Dedifferentiated amniotic fluid mesenchymal stem cell (primary cell): ENCODE data around the gene INVS.
"Not testable (repeated sequence)": the region's sequence is repeated elsewhere in the genome, so short reads cannot be mapped to it uniquely, and the experiment has no call there.

Experiments used
- DNase-seq: peaks from one replicate; pipeline ENCODE4 v3.0.0-alpha.2; 2016; ENCODE audit errors: extremely low spot score

The INVS gene

DNA sequence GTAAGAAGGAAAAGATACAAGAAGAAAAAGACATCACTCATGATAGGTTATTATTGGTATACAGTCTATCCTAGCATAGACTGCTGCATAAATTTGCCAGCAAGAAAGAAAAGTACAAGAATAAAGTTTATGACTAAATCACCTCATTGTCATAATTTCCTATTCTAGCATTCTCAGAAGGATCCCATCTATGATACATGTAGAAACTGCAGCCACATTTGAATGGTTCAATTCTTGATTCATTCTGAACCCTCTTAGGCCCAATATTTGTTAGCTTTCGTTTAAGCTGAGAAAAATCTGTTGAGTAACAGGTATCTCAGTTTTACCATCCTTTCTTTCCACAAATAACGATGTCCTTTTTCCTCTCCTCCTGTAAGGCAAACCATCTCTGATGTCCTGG, 21.2 kb downstream of the INVS start:
- no peak for DNase-seq

DNA sequence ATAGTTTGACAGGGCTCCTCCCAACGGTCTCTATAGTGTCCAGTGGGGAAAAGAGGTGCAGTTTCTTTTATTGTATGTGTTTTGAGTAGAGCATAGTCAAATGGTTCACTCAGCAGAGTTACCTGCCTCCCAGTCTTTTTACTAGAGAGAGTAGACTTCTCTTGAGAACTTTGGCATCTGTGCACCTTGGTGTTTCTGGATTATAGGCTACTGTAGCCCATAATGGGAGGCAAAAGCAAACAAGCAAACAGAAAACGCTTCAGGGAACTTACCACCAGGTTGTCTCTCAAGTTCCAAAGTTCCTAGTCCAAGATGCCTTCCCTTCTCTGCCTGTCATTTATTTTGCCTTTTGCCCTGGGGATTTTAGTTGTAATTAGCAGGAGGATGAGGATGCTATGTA, 26.2 kb downstream of the INVS start:
- no peak for DNase-seq

DNA sequence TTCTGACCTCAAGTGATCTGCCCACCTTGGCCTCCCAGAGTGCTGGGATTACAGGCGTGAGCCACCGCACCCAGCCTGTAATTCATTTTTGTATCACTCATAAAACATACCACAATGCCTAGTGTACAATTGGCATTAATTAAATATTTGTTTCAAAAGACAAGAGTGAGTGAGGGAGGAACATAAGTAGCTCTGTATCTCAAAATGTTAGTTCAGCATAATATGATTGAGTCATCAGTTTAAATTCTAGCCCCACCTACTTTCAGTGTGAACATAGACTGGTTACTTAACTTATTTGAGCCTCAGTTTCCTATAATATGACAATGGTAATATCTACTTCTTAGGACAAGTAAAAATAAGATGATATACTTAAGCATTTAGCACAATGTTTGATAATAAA, 26.9 kb downstream of the INVS start:
- DNase-seq = no peak

DNA sequence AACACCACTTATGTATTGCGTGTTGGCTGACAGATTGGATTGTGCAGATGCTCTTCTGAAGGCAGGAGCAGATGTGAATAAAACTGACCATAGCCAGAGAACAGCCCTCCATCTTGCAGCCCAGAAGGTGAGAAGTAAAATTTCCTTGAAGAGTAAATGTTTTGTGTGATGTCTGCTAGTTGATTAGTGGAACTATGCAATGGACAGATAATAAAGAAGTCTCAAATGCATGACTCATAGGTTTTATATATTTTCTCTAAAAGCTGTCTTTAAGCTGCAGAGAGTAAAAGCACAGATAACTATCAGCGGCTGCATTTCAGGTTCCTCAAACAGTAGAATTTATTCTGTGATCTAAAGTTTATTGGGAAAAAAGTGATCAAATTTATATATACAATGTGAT, 27.4 kb downstream of the INVS start:
- DNase-seq = no peak

DNA sequence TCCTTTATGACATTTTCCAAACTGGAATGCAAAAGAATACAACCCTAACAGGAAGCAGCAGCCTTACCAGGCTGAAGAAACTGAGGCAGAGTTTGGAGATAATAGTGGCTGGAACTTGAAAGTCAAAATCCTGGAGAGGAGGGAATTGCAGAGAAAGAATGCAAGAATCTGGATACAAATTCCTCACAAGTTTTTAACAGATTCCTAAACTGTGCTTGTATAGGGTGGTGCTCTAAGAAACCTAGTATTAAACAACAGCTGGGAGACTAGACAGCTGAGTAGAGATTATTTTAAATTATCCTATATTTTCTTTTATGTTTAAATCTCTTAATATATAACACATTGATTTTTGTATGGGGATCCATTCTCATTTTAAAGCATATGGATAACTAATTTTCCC, 30.7 kb downstream of the INVS start:
- no peak for DNase-seq

DNA sequence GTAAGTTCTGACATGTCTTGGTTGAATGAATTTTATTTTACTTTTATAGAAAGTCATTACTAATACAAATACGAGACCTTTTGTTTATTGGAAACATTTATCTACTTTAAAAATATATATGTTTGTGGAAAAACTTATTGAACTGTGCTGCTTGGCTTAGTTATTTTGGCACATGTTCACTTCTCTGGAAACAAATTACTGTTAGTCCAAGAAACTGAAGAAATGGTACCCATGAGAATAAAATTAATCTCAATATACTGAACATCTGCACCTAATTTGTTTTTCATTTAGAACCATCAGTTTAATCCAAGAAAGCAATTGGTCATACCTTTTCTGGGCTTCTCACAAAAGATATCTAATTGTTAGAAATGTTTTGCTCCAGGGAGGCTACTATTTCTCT, 32.2 kb downstream of the INVS start:
- no peak for DNase-seq

DNA sequence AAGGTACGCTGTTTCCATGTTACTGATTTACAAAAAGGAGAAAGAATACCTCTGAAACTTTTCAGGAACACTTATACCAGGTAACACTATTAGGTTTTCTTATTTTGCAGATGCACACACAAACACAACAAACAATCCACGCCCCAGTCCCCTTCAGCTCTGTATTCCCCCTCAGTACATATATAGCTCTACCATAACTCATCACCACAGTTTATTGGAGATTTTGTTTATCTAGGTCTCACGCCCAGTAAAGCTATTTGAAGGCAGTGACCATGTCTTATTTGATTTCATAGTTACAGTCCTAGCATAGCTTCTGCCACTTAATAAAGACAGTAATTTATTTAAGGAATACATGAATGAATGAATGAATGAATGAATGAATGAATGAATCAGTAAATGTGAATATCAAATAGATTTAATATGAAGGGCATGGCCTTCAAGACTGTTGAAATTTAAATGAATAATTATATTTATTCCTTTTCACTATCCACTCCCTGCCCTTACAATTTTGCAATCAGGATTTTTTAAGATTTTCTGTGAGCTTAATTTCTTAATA, 32.9 kb downstream of the INVS start:
- no peak for DNase-seq

DNA sequence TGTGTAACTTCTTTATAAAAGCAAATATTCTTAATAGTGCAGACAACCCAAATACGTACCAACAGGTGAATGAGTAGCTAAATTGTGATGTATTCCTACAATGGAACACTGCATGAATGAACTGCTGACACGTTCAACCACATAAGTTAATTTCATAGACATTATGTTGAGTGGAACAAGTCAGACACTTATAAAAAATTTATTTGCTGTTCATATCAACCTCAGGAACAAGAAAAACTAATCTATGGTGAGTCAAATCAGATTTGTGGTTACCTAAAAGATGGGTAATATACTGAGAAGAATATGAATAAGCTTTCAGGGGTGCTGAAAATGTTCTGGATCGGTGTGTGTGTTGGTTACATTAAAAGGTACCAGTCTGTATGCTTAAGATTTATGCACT, 35.7 kb downstream of the INVS start:
- DNase-seq = no peak

DNA sequence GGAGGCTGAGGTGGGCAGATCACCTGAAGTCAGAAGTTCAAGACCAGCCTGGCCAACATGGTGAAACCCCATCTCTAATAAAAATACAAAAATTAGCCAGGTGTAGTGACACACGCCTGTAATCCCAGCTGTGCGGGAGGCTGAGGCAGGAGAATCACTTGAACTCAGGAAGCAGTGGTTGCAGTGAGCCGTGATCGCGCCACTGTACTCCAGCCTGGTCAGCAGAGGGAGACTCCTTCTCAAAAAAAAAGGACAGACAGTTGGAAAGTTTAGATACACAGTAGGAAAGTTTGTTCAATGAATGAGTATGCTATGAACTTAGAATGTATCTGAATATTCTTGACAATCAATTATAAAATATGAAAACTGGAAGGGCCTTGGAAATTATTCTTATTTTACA, 37.8 kb downstream of the INVS start:
- DNase-seq = not testable (repeated sequence)

DNA sequence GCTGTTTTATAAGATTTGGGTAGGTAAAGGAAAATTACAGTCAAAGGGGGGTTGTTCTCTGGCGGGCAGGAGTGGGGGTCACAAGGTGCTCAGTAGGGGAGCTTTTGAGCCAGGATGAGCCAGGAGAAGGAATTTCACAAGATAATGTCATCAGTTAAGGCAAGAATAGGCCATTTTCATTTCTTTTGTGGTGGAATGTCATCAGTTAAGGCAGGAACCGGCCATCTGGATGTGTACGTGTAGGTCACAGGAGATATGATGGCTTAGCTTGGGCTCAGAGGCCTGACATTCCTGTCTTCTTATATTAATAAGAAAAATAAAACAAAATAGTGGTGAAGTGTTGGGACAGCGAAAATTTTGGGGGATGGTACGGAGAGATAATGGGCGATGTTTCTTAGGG, 41.3 kb downstream of the INVS start:
- not testable (repeated sequence) for DNase-seq

DNA sequence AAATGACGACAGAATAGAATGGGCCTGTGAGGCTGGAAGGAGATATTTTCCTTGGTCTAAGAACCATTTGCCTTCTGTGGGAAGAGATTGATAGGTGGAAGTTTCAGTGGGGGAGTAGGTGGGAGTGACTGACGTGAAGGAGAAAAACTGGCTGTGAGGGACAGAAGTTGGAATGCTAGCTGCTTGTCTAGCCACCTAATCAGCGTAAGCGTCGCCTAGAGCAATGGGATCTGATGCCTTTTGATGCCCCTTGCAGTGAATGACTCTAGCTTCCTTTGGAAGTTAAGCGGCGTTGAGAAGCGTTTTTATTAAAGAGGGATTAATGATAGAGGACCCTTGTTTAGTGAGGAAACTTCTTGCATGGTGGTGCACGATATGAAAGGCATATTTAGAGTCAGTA, 42.8 kb downstream of the INVS start:
- not testable (repeated sequence) for DNase-seq

DNA sequence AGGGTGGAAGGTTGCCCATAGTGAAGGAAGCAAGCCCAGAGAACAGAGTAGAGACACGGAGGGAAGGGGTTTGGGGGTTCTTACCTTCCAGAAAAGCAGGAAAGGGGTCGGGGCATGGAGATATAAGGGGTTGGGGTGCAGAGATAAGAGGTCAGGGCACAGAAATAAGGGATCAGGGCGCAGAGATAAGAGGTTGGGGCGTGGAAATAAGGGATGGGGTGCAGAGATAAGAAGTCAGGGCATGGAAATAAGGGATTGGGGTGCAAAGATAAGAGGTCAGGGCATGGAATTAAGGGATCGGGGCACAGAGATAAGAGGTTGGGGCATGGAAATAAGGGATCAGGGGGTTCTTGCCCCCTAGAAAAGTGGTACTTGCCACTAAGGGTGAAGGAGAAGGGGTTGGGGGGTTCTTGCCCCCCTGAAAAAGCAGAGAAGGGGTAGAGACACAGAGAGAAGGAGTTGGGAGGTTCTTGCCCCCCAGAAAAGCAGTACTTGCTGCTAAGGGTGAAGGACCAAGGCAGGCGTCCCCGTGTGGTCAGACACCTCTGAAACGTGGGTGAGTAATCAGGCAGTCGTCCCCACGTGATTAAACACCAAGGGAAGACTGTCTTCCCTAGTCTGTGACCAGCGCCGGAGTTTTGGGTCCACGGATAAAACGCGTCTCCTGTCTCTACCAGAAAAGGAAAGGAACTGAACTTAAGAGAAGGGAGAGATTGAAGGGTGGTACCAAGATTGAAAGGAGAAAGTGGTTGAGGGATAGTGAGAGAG, 46.3 kb downstream of the INVS start:
- not testable (repeated sequence) for DNase-seq

DNA sequence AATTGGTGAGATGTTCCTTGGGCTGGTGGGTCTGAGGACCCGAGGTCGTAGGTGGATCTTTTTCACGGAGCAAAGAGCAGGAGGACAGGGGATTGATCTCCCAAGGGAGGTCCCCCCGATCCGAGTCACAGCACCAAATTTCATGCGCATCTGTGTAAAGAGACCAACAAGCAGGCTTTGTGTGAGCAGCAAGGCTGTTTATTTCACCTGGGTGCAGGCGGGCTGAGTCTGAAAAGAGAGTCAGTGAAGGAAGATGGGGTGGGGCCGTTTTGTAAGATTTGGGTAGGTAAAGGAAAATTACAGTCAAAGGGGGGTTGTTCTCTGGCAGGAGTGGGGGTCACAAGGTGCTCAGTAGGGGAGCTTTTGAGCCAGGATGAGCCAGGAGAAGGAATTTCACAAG, 46.9 kb downstream of the INVS start:
- DNase-seq = not testable (repeated sequence)

DNA sequence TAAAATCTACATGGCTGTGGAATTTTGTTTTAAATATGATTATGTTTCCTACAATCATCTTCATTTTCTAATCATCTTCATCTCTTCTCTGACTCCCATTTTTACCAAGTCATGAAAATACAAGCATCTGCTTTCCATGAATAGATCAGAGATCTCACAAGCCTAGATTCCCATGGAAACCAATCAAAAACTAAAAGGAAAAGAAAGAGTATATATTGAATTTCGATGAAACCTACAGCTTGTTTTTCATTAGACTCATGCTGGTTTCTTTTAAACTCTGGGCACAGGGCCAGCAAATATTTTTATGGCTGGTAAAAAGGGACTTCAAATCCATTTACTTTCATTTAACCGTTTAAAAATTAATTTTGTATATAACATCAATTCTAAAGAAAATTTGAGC, 51.2 kb downstream of the INVS start:
- no peak for DNase-seq

DNA sequence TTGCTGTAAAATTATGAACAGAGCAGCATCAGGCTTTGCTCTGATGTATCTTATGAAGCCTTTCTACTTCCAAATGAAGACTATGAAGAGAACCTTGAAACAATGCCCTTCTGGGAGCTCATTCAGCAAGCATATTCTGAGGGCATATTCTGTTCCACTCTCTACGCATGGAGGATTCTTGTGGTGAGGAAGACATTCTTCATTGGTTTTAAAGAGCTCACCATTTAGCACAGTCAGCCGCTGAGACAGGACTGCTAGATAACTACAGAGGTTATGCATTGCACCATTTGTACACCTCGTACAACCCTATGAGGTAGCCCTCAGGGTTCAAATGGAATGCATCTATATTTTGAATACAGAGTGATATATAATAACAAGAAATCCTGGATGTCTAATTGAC, 61.0 kb downstream of the INVS start:
- DNase-seq = no peak

DNA sequence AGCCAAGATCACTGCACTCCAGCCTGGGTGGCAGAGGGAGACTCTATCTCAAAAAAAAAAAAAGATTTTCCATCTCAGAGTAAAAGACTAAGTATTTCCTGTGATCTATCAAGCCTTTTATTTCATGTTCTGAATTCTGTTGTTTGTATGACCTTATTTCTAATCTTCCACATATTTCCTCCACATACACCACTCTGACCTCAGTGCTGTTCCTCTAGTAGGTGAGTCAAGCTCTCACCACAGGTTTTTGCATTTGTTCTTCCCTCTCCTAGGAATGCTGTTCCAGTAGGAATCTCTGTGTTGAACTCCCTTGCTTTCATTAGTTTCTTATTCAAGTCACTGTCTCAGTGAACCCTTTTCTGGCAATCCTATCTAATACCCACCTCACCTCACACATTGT, 68.1 kb downstream of the INVS start:
- DNase-seq = no peak

DNA sequence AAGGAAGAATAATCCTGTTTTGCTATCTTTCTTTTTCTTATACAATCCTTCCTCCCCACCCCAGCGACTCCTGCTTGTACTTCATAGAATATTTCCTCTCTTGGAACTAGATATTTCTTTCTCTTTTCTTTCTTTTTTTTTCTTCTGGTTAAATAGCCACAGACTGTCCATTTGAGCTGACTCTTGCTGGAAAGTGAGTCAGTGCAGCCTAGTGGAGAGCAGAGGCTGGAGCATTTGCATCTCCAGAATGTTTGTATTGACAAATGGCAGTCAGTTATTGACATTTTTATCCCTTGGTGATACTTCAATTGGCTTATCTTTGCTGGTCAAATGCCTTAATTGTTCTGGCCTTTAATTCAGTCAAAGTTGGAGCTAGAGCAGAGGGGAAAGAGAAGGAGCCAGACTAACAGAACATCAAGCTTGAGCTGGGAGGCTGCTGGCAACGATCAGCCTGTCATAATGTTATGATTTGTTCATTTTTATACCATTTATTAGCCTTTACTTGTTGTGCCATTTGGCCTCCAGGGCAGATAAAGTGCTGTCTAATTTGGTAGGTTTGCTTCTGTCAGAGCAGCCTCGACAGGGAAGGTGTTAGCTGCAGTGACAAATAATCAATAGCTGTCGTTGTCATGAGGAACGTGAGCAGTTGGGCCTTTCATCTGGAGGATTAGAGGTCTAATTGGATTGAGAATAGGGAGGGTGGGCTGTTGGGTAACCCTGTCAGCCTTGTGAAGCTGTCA, 69.0 kb downstream of the INVS start:
- DNase-seq = no peak

DNA sequence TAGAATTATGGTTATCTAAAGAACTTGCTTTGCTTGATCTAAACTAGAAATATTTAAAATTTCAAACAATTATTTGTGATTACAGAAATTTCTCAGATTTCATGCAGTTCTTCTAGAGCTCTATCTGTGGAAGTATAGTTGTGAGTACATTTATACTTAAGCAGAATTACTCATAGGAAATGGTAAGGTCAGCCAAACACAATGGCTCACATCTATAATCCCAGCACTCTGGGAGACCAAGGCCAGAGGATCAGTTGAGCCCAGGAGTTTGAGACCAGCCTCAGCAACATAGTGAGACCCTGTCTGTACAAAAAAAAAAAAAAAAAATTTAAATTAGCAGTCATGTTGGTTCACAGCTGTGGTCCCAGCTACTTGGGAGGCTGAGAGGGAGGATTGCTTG, 71.0 kb downstream of the INVS start:
- no peak for DNase-seq

DNA sequence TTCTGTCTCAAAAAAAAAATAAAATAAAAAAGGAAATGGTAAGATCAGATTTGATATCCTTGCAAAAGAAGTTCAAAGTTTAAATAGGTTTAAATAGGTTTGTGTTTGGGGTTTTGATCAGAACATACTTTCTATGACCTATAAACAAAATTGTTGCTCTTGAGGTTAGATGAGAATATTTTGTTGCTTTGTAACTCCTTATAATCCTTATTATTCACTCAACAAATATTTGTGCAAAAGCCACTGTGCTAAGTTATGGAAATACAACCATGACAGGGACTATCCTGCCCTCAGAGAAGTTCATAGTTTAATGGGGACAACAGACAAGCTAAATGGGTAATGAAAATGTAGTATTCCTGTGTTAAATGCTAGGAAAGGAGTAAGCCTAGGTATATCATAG, 71.5 kb downstream of the INVS start:
- no peak for DNase-seq

DNA sequence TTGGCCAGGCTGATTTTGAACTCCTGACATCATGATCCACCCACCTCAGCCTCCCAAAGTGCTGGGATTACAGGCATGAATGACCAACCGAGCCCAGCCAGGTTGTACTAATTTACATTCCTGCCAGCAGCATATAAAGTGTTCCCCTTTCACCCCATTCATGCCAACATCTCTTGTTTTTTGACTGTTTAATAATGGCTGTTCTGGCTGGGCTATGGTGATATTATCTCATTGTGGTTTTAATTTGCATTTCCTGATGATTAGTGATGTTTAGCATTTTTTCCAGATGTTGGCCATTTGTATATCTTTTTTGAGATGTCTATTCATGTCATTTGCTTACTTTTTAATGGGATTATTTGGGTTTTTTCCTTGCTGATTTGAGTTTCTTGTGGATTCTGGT, 87.3 kb downstream of the INVS start:
- DNase-seq = no peak

DNA sequence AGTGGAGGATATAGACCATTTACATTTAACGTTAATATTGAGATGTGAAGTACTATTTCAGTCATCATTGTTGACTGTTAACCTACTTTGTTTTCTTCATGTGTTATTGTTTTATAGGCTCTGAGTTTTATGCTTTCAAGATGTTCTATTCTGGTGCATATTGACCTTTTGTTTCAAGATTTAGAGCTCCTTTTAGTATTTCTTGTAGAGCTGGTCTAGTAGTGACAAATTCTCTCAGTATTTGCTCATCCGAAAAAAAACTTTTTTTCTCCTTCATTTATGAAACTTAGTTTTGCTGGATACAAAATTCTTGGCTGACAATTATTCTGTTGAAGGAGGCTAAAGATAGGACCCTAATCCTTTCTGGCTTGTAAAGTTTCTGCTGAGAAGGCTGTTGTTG, 91.3 kb downstream of the INVS start:
- DNase-seq = no peak

DNA sequence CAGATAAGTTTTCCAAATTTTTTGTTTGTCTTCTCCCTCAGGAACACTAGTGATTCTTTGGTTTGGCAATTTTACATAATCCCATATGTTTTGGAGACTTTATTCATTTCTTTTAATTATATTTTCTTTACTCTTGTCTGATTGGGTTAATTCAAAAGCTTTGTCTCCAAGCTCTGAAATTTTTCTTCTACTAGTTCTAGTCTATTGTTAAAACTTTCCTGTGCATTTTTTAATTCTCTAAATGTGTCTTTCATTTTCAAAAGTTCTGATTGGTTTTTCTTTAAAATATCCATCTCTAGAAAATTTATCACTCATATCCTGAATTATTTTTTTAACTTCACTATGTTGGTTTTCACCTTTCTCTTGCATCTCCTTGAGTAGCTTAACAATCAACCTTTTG, 92.2 kb downstream of the INVS start:
- DNase-seq = no peak

DNA sequence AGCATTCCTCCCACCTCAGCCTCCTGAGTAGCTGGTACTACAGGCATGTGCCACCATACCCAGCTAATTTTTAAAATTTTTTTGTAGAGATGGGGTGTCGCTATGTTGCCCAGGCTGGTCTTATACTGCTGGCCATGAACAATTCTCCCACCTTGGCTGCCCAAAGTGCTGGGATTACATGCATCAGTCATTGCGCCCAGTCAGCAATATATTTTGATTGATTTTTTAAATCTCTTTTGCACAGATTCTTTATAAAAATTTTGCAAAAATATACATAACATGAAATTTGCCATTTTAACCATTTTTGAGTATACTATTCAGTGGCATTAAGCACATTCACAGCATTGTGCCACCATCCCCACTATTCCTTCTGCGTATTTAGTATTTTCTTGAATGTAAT, 94.0 kb downstream of the INVS start:
- DNase-seq = no peak
